AG04449 (cell line): ENCODE measurements around the gene ADAM33.

Experiments used
- CTCF ChIA-PET: fragments of 350-600 bp; formaldehyde crosslinking; extraction: SDS; loops from one replicate; lab custom pipeline; 2021; ENCODE audit warnings: antibody characterized with exemption; lab: Yijun Ruan, JAX
- POLR2A ChIA-PET: fragments of 400-600, 350-600 bp; formaldehyde crosslinking; extraction: SDS; loops from one replicate; lab custom pipeline; 2020; ENCODE audit warnings: antibody characterized with exemption, inconsistent platforms; lab: Yijun Ruan, JAX
- DNase-seq: peaks from one replicate; pipeline ENCODE4 v3.0.0-alpha.2; 2010; ENCODE audit warnings: low read depth, low spot score
- H3K4me3 ChIP-seq: 2 replicates; pipeline ENCODE4 v1.5.1; 2011; ENCODE audit warnings: low read depth, mild to moderate bottlenecking, control low read depth, low read length
- CTCF ChIP-seq: IDR thresholded peaks from one replicate; pipeline ENCODE4 v1.5.1; 2011; ENCODE audit warnings: mild to moderate bottlenecking, moderate library complexity, low read length, control low read depth, inconsistent platforms; ENCODE audit not compliant: insufficient read depth; ENCODE audit errors: missing control alignments

The ADAM33 gene

GRCh38 chr20:3689978-3690377 is 8.2 kb upstream of the ADAM33 start:
- ChIA-PET CTCF (interaction anchor here (1.2 to 43.4 kb wide), 2 partner anchors 13 to 18 kb away, joined by 3 to 1151 read pairs; partner anchors contain the start of gene SIGLEC1), POLR2A (no interaction called here)
- no peak overlapping the region for H3K4me3 ChIP-seq
- DNase-seq, result no peak
- TF ChIP-seq CTCF, result no peak

DNA sequence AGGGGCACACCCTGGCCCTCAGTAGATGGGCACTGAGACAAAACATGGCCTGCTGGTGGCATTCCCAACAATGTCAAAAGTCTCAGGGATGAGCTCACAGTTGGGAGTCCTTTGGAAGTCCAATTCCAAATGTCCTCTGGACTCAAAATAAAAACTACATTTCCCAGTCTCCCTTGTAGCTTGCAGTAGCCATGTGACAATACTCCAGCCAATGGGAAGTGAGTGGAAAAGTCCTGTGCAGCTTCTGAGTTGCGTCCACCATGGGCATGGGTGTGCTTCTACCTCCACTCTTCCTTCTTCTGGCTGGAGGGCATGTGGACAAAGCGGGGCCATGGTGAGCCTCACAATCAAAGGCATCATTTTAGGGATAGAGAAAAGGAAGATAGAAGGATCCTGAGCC is 5.8 kb upstream of the ADAM33 start:
- H3K4me3 ChIP-seq, result no peak overlapping the region
- POLR2A ChIA-PET, result no interaction called here
- DNase-seq, result no peak
- CTCF ChIA-PET, result interaction anchor here (0.9 to 43.4 kb wide), 7 partner anchors 11 to 131 kb away, joined by 3 to 1151 read pairs (median 4); partner anchors contain the start of genes ADISSP and SIGLEC1
- no peak for TF ChIP-seq CTCF

DNA sequence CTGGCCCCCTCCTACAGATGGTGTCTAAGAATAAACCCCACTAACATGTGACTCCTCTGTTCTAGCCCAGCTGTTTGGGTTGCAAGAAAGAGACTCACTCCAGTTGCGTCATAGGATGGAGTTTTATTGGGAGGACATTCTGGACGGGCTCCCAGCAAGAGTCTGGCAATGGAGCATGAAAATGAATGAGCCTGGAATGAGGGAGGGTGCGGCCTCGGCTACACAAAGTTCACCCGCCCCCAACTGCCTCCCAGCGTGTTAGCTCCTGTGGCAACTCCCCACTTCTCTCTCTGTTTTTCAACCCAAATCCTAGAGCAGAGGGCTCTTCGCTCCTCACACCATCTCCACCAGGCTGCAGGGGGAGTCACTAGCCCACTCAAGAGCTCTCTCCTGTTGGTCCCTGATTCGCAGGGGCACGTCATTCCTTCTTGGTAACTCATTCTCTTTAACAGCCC is 5.1 kb upstream of the ADAM33 start:
- CTCF ChIA-PET, result interaction anchor here (0.9 to 43.4 kb wide), 10 partner anchors 10 to 134 kb away, joined by 3 to 1151 read pairs (median 4); partner anchors contain the start of genes ADISSP, SIGLEC1 and SPEF1
- POLR2A ChIA-PET, result interaction anchor here (1.2 kb wide), 1 partner anchor 81 kb away, joined by 4 read pairs; the partner anchor contains the start of gene ADISSP
- peak; percentile 79 for DNase-seq
- TF ChIP-seq CTCF, result no peak
- H3K4me3 ChIP-seq, result peak overlapping the region; percentile 23; the same call in 1 of the 2 replicates

DNA sequence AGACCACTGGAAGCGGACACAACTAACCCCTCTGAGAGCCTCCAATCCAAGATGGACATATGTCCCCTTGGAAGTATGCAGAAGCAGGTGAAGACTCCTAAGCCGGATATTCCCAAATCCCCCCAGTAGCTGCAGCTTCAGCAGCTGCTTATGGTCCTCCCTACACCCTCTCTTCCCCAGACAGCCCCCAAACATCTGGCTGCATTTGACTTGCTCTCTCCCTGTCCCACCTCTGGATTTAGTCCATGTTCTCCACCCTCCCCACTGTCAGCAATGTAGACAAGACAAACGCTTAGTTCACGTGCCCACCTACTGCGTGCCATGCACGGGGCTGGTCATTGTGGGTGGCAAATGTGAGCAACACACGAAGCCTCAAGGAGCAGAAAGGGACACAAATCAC is 4.6 kb upstream of the ADAM33 start:
- no peak for DNase-seq
- ChIA-PET POLR2A (interaction anchor here (1.2 kb wide), 1 partner anchor 81 kb away, joined by 4 read pairs; the partner anchor contains the start of gene ADISSP), CTCF (interaction anchor here (1.0 to 43.4 kb wide), 8 partner anchors 10 to 135 kb away, joined by 3 to 1151 read pairs (median 4); partner anchors contain the start of genes SIGLEC1 and SPEF1)
- TF ChIP-seq CTCF, result no peak
- no peak overlapping the region; the same call in 1 of the 2 replicates for H3K4me3 ChIP-seq

DNA sequence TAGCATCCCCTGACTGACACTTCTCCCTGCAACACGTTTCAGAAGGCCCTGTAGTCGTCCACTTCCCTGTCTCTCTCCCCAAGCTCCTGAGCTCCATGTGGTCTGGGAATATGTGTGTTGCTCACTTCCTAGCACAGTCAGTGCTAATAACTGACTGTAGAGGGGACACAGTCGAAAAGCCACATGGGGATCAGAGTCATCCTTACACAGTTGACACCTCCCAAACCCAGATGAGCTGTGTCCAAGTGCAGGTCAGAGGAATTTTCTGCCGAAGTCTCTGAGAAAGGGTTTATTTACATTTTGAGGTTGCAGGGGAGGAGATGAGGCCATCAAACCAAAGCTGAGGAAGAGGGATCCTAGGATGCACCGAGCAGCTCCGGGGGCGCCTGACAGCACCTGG is 3.5 kb upstream of the ADAM33 start:
- H3K4me3 ChIP-seq, result no peak overlapping the region
- no peak for DNase-seq
- no peak for TF ChIP-seq CTCF
- POLR2A ChIA-PET, result no interaction called here
- CTCF ChIA-PET, result interaction anchor here (1.3 to 43.4 kb wide), 5 partner anchors 9 to 96 kb away, joined by 3 to 1151 read pairs (median 6); partner anchors contain the start of genes SIGLEC1 and SPEF1

- ChIA-PET POLR2A (interaction anchor here (1.4 kb wide), 1 partner anchor 105 kb away, joined by 3 read pairs; the partner anchor contains the start of gene CENPB), CTCF (interaction anchor here (6.0 to 43.4 kb wide), 3 partner anchors 26 to 103 kb away, joined by 46 to 1151 read pairs (median 68); partner anchors contain the start of genes ADISSP, CENPB, SIGLEC1 and SPEF1)
- no peak for DNase-seq
- H3K4me3 ChIP-seq, result peak overlapping the region; percentile 70
- TF ChIP-seq CTCF, result no peak
These were observed 369 bp downstream of the ADAM33 start for GRCh38 chr20:3681352-3681930.
